HUES6 (cell line): ENCODE measurements around the gene ANKRD13B.

Experiments
- H3K27ac ChIP-seq: 2 replicates; pipeline ENCODE4 v1.7.0; 2013; ENCODE audit warnings: low read depth, mild to moderate bottlenecking, low read length, inconsistent platforms
- H3K27me3 ChIP-seq: 2 replicates; pipeline ENCODE4 v1.6.1; 2013; ENCODE audit warnings: low read length; ENCODE audit not compliant: control insufficient read depth, insufficient read depth
- H3K36me3 ChIP-seq: 2 replicates; pipeline ENCODE4 v1.6.1; 2013; ENCODE audit warnings: low read length; ENCODE audit not compliant: control insufficient read depth, insufficient read depth
- H3K4me1 ChIP-seq: 2 replicates; pipeline ENCODE4 v1.6.1; 2013; ENCODE audit warnings: low read length; ENCODE audit not compliant: control insufficient read depth, insufficient read depth
- H3K4me3 ChIP-seq: 2 replicates; pipeline ENCODE4 v1.5.1; 2013; ENCODE audit warnings: low read depth, low read length
- H3K9ac ChIP-seq: one replicate; pipeline ENCODE4 v1.6.1; 2013; ENCODE audit warnings: mild to moderate bottlenecking, low read length
- H3K9me3 ChIP-seq: 2 replicates; pipeline ENCODE4 v1.6.1; 2013; ENCODE audit warnings: low read depth, low read length; ENCODE audit not compliant: control insufficient read depth, insufficient read depth

The ANKRD13B gene

GRCh38 chr17:29561554-29562517 is 31.1 kb upstream of the ANKRD13B start:
- no peak overlapping the region for H3K4me3 ChIP-seq
- peaks cover 5% of the 10 kb centered on the region for H3K4me1 ChIP-seq
- no peaks in the 10 kb centered on the region for H3K36me3 ChIP-seq
- peaks cover 34% of the 10 kb centered on the region for H3K27me3 ChIP-seq
- no peak overlapping the region for H3K27ac ChIP-seq
- no peak overlapping the region for H3K9ac ChIP-seq
- H3K9me3 ChIP-seq = no peaks in the 10 kb centered on the region

GRCh38 chr17:29562615-29563014 is 30.3 kb upstream of the ANKRD13B start:
- Histone ChIP-seq H3K36me3 (no peaks in the 10 kb centered on the region), H3K9me3 (no peaks in the 10 kb centered on the region), H3K4me3 (no peak overlapping the region), H3K9ac (no peak overlapping the region), H3K27ac (no peak overlapping the region), H3K4me1 (peaks cover 5% of the 10 kb centered on the region), H3K27me3 (peaks cover 40% of the 10 kb centered on the region)

DNA sequence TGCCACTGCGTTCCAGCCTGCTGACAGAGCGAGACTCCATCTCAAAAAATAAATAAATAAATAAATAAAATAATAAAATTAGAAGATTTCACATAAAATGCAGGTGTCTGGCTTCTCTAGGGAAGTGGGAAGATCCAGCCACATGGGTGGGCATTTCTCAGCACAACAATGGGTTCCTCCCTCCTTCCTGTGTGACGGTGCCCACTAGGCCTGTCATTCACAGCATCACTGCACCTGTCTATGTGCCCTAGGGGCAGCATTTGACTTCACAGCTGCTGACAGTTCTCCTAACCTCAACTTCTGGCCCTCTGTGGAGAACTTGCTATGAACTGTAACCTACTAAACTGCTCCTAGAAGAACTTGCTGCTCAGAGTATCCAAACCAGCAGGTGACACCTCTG is 29.1 kb upstream of the ANKRD13B start:
- peaks cover 5% of the 10 kb centered on the region for H3K4me1 ChIP-seq
- no peak overlapping the region for H3K4me3 ChIP-seq
- no peaks in the 10 kb centered on the region for H3K36me3 ChIP-seq
- H3K27me3 ChIP-seq = peaks cover 43% of the 10 kb centered on the region
- no peak overlapping the region for H3K27ac ChIP-seq
- H3K9ac ChIP-seq = no peak overlapping the region
- H3K9me3 ChIP-seq = no peaks in the 10 kb centered on the region

DNA sequence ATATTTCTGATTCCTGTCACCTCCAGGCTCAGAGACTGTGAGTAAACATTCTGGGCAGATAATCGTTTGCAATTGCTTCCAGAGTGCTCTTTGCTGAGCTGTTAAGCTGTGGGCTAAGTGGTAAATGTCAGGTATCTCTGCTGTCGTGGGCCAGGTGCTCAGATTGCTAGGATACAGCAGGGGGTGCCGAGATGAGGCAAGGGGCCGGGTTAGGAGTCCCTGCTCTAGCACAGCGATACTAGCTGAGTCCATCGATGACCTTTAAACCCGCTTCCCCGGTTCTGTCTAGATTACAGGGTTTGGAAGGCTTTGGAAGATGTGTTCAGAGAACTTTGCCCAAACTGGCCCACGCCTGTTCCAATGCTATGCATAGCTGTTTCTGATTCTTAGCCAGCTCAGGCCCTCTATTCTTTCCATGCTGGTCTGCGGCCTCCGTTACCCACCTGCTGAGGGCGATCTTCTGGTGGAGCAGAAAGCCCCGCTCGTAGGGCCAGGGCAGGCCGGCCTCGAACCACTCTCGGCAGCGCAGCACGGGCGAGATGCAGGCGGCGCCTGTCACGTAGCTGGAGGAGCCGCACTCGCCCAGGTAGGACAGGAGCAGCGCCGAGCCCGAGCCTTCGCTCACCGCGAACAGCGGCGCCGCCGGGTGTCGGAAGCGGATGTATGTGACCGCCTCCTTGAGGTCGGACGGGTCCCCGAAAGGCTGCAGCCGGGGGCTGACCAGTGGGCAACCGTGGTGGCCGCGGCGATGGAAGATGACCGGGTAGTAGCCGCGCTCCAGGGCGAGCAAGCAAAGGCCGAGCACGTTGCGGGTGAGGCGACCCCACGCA is 27.1 kb upstream of the ANKRD13B start:
- Histone ChIP-seq H3K27ac (no peak overlapping the region), H3K9me3 (no peaks in the 10 kb centered on the region), H3K4me3 (peak overlapping the region; percentile 68), H3K36me3 (no peaks in the 10 kb centered on the region), H3K9ac (peak overlapping the region; percentile 15), H3K27me3 (peaks cover 49% of the 10 kb centered on the region), H3K4me1 (peaks cover 12% of the 10 kb centered on the region)

- no peaks in the 10 kb centered on the region for H3K36me3 ChIP-seq
- H3K9me3 ChIP-seq = no peaks in the 10 kb centered on the region
- H3K4me1 ChIP-seq = peaks cover 12% of the 10 kb centered on the region
- peak within 1 kb of the TSS; percentile 15 for H3K9ac ChIP-seq
- H3K4me3 ChIP-seq = peak within 1 kb of the TSS; percentile 68
- no peak within 1 kb of the TSS for H3K27ac ChIP-seq
- H3K27me3 ChIP-seq = peaks cover 53% of the 10 kb centered on the region
Measured at GRCh38 chr17:29566473-29567303, 26.2 kb upstream of the ANKRD13B start, which contains the start of gene ABHD15. Gene ABHD15 (minus strand): TSS chr17:29567037. CDS start chr17:29566966, 71 bp downstream.

DNA sequence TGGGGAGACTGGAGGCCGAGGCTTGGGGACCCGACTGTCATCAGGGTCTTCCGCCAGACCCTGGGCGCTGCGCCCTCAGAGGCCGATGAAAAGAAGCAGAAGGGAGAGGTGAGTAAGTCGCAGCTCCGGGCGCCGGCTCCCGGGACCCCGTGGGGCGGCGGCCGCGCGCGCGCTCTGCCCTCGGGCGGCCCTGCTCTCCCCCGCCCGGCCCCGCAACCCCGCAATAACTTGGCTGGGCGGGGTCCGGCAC is 25.7 kb upstream of the ANKRD13B start:
- no peaks in the 10 kb centered on the region for H3K9me3 ChIP-seq
- peaks cover 57% of the 10 kb centered on the region for H3K27me3 ChIP-seq
- peak overlapping the region; percentile 66 for H3K4me3 ChIP-seq
- no peak overlapping the region for H3K27ac ChIP-seq
- H3K4me1 ChIP-seq = peaks cover 13% of the 10 kb centered on the region
- H3K36me3 ChIP-seq = no peaks in the 10 kb centered on the region
- H3K9ac ChIP-seq = peak overlapping the region; percentile 9

DNA sequence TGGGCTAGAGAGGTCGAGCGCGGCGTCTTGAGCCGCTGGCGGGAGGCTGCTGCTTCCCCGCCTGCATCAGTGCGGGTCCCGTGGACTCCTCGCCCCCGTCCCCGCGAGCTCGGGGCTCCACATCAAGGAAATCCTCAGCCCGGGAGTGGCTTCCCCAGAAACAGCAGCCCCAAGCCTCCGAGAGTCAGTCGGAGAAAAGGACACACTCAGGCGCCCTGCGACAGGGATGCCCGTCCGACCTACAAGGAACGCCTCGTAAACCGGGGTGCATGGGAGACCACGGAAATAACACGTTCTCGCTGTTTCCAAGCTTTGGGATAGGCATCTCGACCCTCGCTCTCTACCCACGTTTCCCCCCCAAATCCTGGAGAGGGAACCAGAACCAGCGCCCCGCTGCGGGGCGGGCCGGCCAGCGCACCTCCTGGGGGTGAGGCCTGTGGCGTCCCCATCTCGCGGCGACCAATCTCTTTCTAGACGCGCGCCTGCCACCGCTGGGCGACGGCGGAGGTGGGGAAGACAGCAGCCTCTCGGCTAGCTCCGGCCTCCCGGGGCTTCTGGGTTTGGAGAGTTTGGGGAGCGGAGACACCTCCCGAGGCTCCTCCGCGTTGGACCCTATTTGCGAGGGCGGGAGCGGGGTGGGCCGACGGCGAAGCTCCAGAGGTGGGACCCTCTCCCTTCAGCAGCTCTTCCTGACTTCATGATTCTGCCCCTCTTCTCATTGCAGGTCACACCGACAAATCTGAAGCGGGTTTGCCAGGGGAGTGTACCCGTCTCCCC is 25.2 kb upstream of the ANKRD13B start:
- Histone ChIP-seq H3K4me3 (peak overlapping the region; percentile 66), H3K9me3 (no peaks in the 10 kb centered on the region), H3K27ac (no peak overlapping the region), H3K4me1 (peaks cover 16% of the 10 kb centered on the region), H3K27me3 (peaks cover 58% of the 10 kb centered on the region), H3K36me3 (no peaks in the 10 kb centered on the region), H3K9ac (peak overlapping the region; percentile 9)

- Histone ChIP-seq H3K4me3 (peak within 1 kb of the TSS; percentile 82), H3K27ac (no peak within 1 kb of the TSS), H3K9me3 (no peaks in the 10 kb centered on the region), H3K36me3 (no peaks in the 10 kb centered on the region; the same call in 1 of the 2 replicates), H3K27me3 (peaks cover 56% of the 10 kb centered on the region), H3K4me1 (peaks cover 19% of the 10 kb centered on the region), H3K9ac (peak within 1 kb of the TSS; percentile 62)
Measured at GRCh38 chr17:29568331-29569244, 24.3 kb upstream of the ANKRD13B start, which contains the start of gene TP53I13. Gene TP53I13 (plus strand): TSS chr17:29568701. CDS start chr17:29568759, 58 bp downstream.

- Histone ChIP-seq H3K4me3 (peak overlapping the region; percentile 82), H3K27me3 (peaks cover 49% of the 10 kb centered on the region), H3K27ac (no peak overlapping the region), H3K36me3 (peaks cover 7% of the 10 kb centered on the region), H3K4me1 (peaks cover 19% of the 10 kb centered on the region), H3K9me3 (no peaks in the 10 kb centered on the region), H3K9ac (peak overlapping the region; percentile 62)
Measured at GRCh38 chr17:29569245-29569950, 23.5 kb upstream of the ANKRD13B start.
